NCI-H1417 (cell line): Measurements from ENCODE around the gene VOPP1.
A peak's percentile ranks its signal among the peaks of the same experiment; 100 is the strongest.

Experiments used
- DNase-seq, 3 experiments: peaks; one replicate each; lab custom pipeline; 2025; lab: John Stamatoyannopoulos, UW

VOPP1 gene

GRCh38 chr7:55468495-55468894 lies 103.8 kb downstream of the VOPP1 start:
- no peak for DNase-seq

- DNase-seq = no peak
Measured at GRCh38 chr7:55467047-55467593, 105.2 kb downstream of the VOPP1 start.

DNA sequence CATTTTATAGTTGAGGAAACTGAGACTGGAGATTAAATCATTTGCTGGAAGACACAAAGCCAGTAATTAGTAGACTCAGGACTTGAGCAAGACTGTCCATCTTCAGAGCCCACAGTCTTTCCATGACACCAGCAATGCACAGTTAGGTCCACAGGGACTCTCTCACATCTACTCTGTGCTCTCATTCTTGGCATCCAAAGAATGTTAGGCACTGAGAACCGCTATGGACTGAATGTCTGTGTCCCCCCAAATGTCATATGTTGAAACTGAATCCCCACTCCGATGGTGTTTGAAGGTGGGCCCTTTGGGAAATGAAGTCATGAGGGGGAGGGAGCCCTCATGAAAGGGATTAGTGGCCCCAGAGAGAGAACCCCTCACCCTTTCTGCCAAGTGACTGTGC lies 106.6 kb downstream of the VOPP1 start:
- DNase-seq = no peak

GRCh38 chr7:55464422-55464821 lies 107.9 kb downstream of the VOPP1 start:
- no peak for DNase-seq

GRCh38 chr7:55463686-55464262 lies 108.5 kb downstream of the VOPP1 start:
- no peak for DNase-seq

DNA sequence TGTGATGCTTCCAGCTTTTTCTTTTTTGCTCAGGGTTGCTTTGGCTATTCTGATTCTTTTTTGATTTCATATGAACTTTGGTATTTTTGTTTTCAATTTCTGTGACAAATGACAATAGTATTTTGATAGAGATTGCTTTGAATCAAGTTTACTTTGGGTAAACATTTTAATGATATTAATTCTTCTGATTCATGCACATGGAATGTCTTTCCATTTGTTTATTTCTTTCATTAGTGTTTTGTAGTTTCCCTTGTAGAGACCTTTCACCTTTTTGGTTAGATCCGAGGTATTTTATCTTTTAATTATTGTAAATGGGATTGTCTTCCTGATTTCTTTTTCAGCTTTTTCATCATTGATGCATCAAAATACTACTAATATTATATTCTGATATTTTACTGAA lies 114.0 kb downstream of the VOPP1 start:
- DNase-seq = no peak

- no peak for DNase-seq
Measured at GRCh38 chr7:55457801-55458200, 114.5 kb downstream of the VOPP1 start.

- no peak for DNase-seq
Measured at GRCh38 chr7:55452971-55453370, 119.3 kb downstream of the VOPP1 start.

DNA sequence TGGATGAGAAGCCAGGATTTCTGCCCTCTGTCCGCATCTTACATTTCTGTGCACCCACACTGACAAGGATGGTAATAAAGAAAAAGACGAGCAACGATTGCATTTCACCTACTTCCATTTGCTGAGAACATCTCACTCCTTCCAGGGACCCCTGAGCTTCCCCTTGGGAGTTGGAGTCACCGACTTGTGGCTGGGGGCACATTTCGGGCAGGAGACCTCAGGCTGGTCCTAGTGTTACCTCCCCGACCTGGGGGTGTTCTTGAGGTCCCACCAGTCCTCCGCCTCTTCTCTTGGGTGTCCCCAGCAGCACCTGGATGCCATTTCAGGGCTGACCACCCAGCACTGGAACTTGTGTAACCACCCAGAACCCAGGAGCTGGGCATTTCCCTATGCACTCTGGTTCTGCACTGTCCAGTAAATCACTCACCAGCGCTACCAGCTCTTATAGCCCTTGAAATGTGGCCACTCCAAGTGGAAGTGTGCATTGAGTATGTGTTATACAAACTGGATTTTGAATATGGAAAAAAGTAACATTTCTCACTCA lies 122.2 kb downstream of the VOPP1 start:
- DNase-seq = no peak

GRCh38 chr7:55449205-55449991 lies 122.9 kb downstream of the VOPP1 start:
- no peak for DNase-seq

DNA sequence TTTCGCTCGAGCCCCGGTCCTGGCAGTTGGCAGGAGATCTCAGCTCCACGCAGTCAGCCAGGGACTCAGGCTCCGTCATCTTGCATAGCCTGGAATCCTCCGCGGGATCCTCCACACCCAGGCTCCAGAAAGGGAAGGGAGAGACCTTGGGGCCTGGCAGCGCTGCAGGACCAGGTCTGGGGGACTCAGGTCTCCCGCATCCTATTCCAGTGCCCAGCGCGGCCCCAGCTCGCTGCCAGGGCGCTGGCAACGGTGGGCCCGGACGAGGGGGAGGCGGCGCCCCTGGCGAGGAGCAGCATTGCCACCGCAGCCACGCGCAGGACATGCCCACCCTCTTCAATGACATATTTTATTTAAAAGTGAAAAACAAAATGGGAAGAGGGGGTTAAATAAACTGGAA lies 123.8 kb downstream of the VOPP1 start:
- DNase-seq = no peak

DNA sequence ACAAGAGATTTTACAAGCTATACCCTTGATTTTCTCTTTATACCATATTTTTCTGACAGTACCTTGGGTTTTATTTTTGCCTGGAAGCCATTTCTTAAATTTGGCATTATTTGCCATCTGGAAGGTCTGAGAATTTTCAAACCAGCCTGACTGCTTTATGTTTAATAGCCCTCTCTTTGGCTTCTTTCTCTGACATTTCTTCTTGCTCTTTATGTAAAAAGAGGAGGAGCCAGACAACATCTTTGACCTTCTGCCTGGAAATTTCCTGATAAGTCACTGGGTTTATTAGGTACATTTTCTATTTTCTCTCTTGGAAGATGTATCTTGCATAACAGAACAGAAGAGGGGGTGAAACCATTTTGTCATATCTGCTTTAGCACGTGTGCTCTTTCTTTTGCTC lies 127.5 kb downstream of the VOPP1 start:
- no peak for DNase-seq

DNA sequence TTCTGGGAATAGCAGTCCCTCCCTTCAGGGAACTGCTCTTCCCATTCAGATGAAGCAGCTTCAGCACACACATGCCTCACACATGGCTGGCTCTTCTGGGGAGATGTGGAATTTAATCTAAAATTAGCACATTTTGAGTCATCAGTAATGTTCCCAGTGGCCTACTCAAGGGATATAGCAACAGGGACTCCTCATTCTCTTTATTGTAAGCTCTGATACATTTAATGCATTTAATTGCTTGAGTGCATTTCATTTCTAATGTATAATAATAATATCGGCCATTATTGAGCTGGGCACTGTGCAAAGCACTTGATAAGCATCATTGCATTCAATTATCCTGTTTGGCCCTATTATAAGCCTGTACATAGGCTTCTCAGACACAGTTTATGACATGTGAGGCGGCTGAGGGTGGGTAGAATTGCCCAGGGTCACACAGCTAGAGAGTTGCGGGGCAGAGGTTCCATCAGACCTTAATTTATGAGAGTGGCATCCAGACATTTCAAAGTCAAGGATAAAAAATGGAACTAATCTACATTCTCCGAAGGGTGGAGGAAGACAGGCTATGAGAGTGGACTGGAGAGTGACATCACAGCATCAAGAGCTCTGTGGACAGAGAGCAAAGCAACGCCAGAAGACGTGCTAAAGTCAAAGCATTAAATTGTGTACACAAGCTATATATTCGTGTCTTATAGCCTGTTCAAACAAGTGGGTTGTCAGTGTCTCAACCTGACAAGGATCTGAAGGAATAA lies 130.4 kb downstream of the VOPP1 start:
- peak in 2 of 3 experiments; percentile 29 to 71 for DNase-seq

DNA sequence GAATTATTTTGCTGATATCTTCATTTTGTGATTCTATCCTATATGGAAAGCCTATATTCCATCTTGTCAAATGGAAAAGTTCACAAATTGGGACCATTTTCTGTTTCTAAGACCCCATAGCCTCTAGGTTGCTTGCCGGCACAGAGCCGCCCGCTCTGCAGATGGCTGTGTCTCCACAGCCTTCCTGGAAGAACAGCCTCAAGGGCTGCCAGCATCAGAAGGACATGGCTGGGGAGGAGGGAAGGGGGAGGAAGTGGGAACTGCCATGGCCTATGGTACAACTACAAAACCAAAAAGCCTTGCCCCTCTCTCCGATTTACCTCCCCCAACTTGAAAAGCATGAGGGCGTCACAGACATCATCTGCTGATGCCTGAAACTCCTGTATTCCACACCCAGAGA lies 131.3 kb downstream of the VOPP1 start:
- DNase-seq = no peak

GRCh38 chr7:55440040-55440690 lies 132.1 kb downstream of the VOPP1 start:
- DNase-seq = no peak

DNA sequence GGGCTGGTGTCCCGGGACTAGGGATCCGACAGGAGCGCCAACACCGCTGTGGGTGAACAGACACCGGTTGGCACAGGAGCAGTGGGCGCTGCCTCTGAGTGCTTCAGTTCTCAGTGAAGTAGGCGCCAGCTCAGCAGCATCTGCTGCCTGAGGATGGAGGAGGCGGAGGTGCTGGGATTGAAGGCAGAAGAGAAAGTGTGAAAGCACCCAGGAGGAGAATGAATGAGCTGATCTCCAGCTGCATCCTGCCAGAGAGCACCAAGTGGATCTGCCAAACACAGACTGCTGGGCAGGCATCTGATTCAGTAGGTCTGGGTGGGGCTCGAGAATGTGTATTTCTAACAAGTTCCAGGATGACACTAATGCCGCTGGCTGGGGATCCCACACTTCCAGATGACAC lies 132.7 kb downstream of the VOPP1 start:
- peak; percentile 22 to 68 (median 37) for DNase-seq

DNA sequence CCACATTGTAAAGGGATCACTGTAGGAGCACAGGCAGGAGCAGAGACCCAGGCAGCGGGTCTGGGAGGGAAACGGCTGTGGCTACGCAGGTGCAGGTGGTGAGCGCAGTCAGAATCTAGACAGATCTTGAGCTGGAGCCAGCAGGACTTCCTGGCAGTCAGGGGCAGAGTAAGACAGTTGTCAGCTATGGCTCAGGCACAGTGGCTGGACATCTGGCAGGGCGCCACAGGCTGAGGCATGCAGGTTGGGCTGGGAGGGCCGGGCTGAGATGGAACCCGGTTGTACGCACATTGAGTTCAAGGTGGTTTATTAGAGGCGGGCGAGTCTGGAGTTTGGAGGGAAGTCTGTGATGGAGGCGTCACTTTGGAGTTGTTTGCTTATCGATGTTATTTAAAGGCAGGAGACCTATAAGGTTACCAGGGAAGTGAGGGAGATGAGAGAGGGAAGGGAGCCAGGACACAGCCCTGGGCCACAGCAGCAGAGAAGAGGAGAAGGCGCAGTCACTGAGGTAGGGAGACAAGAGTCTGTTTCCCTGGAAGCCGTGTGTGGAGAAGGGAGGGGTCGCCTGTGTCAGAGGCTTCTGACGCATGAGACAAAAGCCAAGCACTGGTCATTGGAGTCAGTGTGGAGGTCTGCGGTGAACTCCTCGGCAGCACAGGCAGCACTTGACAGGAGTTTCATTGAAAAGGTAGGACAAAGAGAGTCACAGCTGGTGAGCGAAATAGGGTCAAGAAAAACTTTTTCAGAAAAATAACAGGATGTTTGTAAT lies 133.4 kb downstream of the VOPP1 start:
- peak; percentile 59 to 92 (median 85) for DNase-seq

DNA sequence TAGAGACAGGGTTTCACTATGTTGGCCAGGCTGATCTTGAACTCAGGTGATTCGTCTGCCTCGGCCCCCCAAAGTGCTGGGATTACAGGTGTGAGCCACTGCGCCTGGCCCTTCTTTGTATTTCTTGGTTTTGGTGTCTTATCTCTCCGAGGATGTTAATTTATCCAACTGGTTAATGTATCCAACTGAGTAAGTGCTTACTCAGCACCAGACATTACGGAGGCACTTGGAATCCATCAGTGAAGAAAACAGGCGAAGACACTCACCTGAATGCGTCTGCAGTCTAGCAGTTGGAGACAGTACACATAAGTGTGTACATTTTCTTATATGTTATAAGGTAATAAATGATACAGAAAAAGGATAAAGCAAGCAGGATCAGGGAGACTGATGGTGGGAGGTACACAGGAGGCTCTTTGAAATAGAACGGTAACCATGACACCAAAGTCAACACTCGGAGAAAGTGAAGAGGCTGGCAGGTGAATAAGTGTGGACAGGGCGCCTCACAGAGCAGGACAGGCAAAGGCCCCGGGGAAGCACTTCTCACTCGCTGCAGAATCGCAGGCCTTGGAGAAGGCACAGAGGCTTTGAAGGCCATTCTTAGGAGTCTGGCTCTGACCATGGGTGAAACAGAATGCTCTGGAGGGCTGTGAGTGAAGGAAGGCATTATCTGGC lies 134.1 kb downstream of the VOPP1 start:
- DNase-seq = peak; percentile 75 to 94 (median 85)

- DNase-seq = no peak
Measured at GRCh38 chr7:55437375-55437774, 134.9 kb downstream of the VOPP1 start.

DNA sequence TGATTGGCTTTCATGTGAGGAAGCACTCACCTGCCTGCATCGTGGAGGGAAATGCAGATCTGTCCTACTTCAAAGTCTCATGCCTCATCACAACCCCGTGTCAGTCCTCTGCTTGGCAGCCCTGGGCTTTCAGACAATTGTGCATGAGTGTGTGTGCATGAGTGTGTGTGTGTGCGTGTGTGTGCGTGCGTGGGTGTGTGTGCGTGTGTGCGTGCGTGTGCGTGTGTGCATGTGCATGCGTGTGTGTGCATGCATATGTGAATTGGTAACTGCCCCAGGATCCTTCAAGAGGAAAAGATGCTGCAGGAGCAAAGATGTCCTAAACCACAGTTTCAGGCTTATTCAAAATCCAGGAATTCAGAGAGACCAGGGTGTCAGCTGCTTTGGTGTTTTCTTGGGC lies 135.8 kb downstream of the VOPP1 start:
- no peak for DNase-seq

- no peak for DNase-seq
Measured at GRCh38 chr7:55435466-55435865, 136.8 kb downstream of the VOPP1 start.
